T-helper 2 cell (primary cell): ENCODE results near the gene KCNH2.

Experiments
- DNase-seq, 5 experiments: peaks; one replicate each; pipeline versions ENCODE4 v3.0.0 to v3.0.0-alpha.2; 2012 to 2022

Gene KCNH2

GRCh38 chr7:150947761-150948651 lies 30.1 kb downstream of the KCNH2 start:
- DNase-seq = peak in 1 of 5 experiments; percentile 3

GRCh38 chr7:150947241-150947745 lies 30.8 kb downstream of the KCNH2 start:
- DNase-seq = peak in 1 of 5 experiments; percentile 3

- no peak for DNase-seq
Measured at GRCh38 chr7:150946421-150947240, 31.5 kb downstream of the KCNH2 start.

GRCh38 chr7:150945853-150946420 lies 32.2 kb downstream of the KCNH2 start:
- no peak for DNase-seq

- DNase-seq = no peak
Measured at GRCh38 chr7:150945171-150945852, 32.8 kb downstream of the KCNH2 start.

GRCh38 chr7:150944066-150945042 lies 33.8 kb downstream of the KCNH2 start:
- DNase-seq = no peak

- no peak for DNase-seq
Measured at GRCh38 chr7:150943453-150943814, 34.7 kb downstream of the KCNH2 start.

- DNase-seq = no peak
Measured at GRCh38 chr7:150942591-150943452, 35.3 kb downstream of the KCNH2 start.

- DNase-seq = peak in 4 of 5 experiments; percentile 21 to 74 (median 24)
Measured at GRCh38 chr7:150942001-150942590, 36.0 kb downstream of the KCNH2 start.

GRCh38 chr7:150941351-150942000 lies 36.6 kb downstream of the KCNH2 start:
- no peak for DNase-seq

GRCh38 chr7:150940431-150941102 lies 37.6 kb downstream of the KCNH2 start:
- no peak for DNase-seq

- DNase-seq = no peak
Measured at GRCh38 chr7:150939466-150939865, 38.7 kb downstream of the KCNH2 start.

GRCh38 chr7:150939052-150939451 lies 39.1 kb downstream of the KCNH2 start:
- no peak for DNase-seq

- no peak for DNase-seq
Measured at GRCh38 chr7:150938566-150938965, 39.6 kb downstream of the KCNH2 start.

GRCh38 chr7:150937848-150938561 lies 40.1 kb downstream of the KCNH2 start:
- DNase-seq = peak in 1 of 5 experiments; percentile 41

GRCh38 chr7:150936018-150936417 lies 42.1 kb downstream of the KCNH2 start:
- no peak for DNase-seq

- no peak for DNase-seq
Measured at GRCh38 chr7:150935149-150935548, 43.0 kb downstream of the KCNH2 start.
